NCI-H82 treated with DMSO at 0.1 percent for 48 hours (cell line): ENCODE measurements around the gene NGFR.

Experiments
- DNase-seq: peaks from one replicate; lab custom pipeline; 2025; ENCODE audit not compliant: unreplicated experiment; lab: John Stamatoyannopoulos, UW

Gene NGFR

GRCh38 chr17:49514071-49514721 lies 19.1 kb downstream of the NGFR start:
- DNase-seq: peak; percentile 42

- DNase-seq: peak; percentile 84
These were observed 20.2 kb downstream of the NGFR start for GRCh38 chr17:49515196-49515770.

DNA sequence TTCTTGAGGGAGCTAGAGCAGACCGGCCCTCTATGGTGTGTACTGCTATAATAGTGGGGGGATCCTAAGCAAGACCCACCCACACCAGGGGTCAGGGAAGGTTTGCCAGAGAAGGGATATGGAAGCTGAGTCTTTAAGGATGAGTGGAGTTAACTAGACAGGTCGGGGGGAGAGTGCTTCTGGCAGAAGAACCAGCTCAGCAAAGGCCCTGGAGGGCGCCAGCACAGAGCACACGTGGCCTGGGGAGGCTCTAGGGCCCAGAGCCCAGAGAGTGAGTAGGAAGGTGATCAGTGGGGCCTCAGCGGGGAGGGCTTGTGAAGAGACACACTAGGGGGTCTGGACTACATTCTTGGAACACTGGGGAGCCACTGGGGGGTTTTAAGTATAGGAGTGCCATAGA lies 21.1 kb downstream of the NGFR start:
- peak; percentile 27 for DNase-seq

DNA sequence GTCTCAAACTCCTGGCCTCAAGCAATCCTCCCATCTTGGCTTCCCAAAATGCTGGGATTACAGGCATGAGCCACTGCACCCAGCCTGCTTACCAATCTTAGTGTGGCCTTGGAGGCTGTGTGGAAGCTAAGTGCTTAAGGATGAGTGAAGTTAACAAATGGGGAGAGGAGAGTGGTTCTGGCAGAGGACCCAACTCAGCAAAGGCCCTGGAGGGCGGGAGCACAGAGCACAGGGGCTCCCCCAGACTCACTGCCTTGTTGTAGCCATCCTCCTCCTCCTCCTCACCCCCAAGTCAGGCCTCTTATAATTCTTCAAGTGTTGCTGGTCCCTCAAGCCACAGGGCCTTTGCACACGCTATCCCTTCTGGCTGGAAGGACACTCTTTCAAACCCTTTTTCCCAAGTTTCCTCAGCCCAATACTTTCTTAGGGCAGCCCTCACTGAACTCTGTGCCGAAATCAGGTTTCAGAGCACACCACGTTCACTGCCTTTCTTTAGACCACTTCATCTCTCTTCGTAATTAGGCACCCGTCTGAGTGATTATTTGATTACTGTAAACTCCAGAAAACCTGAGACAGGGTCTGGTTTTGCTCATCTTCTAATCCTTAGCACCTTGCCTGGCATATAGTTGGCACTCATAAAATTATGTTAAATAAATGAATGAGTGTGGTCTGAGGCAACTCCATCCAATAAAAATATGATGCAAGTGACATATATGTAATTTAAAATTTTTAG lies 23.4 kb downstream of the NGFR start:
- no peak for DNase-seq

- DNase-seq: peak; percentile 8
These were observed 24.7 kb downstream of the NGFR start for GRCh38 chr17:49519781-49520180.

DNA sequence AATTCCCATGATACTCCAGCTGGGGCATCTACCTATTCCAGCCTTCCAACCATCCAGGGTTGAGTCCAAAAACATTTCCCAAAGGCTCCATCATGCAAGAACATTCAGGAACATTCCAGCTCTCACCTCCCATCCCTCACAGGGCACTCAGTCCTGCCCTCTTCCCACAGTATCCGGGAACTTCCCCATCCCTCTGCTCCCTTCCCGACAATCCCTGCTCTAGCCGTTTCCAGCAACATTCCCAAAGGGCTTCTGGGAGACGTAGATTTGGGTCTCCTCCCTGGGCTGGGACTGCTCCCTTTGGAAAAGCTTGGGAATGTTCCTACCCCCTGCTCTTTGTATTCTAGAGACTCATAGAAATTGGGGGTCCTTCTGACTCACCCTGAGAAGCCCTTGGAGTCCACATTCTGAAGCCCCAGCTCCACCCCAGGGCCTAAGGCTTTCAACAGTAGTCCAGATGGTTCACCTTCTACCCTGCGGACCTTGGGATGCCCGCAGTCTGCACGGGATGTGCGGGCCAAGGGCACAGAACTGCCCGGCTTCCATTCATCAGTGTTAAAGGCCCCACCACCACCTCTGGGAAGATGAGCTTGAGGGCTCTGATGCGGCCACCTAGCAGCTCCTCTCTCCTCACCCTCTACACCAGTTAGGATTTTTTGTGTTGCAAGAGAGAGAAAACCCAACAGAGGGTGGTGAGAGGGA lies 25.4 kb downstream of the NGFR start:
- no peak for DNase-seq

DNA sequence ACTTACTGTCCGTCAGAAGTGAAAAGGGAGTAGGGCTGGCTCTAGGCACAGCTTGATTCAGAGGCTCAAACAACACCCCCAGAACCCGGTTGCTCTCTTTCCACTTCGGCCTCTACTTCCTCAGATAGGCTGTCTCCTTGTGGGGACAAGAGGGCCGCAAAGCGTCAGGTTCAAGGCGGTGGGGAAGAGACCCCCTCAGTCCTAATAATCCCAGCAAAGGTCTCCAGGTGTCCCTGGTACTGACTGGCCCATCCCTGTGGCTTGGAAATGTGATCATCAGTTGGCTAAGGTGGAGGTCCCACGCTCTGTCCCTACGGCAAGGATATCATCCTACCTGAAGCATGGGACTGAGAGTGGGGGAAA lies 26.0 kb downstream of the NGFR start:
- no peak for DNase-seq

DNA sequence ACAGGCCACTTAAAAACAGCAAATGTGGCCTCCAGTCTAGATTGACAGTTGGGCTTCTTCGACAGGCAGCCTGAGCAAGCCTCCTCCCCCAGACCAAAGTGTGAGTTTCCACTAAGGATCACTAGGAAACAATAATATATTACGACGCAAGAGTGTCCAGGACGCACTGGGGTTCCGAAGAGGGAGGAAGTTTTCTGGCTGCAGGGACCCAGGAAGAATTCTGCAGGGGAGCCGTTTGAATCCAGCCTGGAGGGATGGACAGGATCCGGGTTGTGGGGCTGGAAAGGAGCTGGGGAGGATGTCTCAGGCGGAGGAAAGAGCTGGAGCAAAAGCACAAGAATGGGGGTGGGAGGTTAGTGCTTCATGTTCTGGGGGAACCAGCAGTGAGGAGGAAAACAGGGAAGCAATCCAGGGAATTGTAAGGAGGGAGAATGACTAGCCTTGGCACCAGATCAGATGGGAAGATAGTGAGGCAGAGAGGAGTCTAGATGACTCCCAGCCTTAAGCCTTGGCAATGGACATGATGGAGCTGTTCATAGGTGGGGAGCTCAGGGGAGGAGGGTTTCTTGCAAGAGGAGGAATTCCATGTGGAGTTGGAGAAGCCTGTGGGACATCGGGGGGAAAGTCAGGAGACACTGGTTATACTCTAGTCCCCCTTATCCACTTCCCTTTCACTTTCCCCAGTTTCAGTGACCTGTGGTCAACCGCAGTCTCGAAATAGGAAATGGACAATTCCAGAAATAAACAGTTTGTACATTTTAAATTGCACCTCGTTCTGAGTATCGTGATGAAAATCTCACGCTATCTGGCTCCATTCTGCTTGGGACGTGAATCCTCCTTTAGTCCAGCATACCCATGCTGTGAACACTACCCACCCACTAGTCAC lies 26.6 kb downstream of the NGFR start:
- no peak for DNase-seq

DNA sequence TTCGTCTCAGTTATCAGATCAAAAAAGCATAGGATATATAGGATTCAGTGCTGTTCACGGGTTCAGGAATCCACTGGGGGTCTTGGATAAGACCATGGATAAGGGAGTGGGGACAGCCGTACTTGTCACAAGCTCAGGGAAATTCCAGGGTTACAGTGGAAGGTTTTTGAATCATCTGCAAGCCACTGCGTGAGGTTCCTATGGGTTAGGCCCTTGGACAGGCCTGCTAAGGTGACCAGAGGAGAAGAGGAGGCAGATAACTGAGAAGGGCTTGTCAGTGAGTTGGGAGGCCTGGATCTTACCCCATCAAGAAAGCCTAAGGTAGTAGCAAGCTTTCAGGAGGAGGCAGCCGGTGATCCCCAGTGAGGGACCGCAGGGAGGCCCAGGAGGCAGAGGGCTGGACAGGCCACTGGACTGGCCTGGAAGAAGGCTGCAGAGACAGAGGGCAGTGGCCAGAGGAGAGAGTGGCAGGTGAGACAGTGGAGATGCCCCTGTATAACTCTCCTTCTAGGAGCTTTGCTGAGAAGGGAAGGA lies 27.3 kb downstream of the NGFR start:
- DNase-seq: no peak

GRCh38 chr17:49523196-49523595 lies 28.1 kb downstream of the NGFR start:
- DNase-seq: no peak

GRCh38 chr17:49523706-49524472 lies 28.8 kb downstream of the NGFR start:
- no peak for DNase-seq

DNA sequence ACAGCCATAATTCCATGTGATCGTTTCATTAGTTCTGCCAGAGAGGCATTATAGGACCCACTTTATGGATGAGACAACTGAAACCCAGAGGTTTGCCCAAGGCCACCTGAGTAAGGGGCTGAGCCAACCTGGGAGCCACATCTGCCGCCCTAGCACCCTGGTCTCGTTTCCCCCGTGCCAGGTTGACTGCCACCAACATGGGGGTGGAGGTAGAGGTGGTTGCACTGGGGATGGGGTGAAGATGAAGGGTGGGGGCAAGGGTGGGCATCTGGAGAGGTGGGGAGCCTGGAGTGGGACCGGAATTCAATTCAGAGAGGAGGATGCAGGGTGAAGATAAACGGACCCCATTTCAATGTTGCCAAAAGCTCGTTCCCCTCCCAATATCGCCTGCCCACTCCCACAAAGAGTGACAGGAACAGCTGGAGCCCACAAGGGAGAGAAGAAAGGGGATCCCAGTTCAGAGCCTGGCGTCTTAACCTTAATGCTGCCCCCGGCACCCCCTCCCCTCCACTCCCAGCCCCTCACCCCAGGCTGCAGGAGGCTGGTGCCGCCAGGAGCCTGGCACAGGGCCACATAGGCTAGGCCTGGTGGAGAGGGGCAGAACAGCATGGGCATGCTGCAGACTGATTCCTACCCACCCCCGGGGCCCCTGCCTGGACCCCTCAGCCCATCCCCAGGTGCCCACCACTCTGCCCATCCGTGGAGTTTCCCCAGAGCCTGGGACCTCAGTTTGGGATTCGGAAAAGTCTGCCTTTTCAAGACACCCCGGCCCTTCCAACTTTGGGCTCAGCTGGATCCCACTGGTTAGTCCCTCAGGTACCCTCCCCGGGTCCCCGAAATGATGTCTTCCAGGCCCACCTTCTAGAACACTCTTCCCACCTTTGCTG lies 29.6 kb downstream of the NGFR start:
- DNase-seq: no peak

- DNase-seq: no peak
These were observed 31.0 kb downstream of the NGFR start for GRCh38 chr17:49525831-49526741.

- DNase-seq: peak; percentile 80
These were observed 33.0 kb downstream of the NGFR start for GRCh38 chr17:49527927-49528651.

DNA sequence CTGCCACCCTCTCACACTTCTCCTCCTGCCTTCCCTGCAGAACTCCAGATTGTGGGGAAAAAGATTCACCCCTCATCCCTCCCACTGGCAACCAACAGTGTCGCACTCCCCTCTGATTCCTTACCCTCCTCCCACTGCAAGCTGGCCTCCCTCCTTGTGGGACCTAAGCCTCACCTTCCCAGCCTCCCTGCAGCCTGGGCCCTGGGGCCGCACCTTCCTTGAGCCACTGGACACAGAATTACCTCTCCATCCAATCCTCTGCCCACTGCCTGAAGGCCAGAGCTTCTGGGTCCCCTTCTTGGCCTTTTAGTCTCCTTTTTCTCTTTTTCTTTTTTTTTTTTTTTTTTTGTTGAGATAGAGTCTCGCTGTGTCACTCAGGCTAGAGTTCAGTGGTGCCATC lies 33.9 kb downstream of the NGFR start:
- no peak for DNase-seq

DNA sequence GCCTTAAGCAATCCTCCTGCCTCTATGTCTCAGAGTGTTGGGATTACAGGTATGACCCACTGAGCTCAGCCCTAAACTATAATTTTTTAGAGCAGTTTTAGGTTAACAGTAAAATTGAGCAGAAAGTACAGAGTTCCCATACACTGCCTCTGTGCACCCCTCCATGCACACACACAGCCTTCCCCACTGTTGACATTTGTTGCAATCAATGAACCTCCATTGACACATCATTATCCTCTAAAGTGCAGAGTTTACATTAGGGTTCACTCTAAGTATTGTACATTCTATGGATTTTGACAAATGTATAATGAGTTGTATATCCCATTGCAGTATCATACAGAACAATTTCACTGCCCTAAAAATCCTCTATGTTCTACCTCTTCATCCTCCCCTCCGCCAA lies 35.0 kb downstream of the NGFR start:
- no peak for DNase-seq

DNA sequence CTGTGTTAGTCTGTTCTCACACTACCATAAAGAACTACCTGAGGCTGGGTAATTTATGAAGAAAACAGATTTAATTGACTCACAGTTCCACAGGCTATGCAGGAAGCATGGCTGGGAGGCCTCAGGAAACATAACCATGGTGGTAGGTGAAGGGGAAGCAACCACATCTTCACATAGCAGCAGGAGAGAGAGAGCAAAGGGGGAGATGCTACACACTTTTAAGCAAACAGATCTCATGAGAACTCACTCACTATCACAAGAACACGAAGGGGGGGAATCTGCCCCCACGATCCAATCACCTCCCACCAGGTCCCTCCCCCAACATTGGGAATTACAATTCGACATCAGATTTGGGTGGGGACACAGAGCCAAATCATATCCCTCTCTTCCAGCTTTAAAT lies 48.8 kb downstream of the NGFR start:
- no peak for DNase-seq
